ENCODE results near the gene VPS54. TPM values are rescaled to one million over a fixed set of nuclear protein-coding genes. Genes with fewer than 3 reads are reported as not detected.
A peak's percentile ranks its signal among the peaks of the same experiment; 100 is the strongest.

The VPS54 gene
- total RNA-seq, 1 experiment from 2014 or later: 12.4 TPM

DNA sequence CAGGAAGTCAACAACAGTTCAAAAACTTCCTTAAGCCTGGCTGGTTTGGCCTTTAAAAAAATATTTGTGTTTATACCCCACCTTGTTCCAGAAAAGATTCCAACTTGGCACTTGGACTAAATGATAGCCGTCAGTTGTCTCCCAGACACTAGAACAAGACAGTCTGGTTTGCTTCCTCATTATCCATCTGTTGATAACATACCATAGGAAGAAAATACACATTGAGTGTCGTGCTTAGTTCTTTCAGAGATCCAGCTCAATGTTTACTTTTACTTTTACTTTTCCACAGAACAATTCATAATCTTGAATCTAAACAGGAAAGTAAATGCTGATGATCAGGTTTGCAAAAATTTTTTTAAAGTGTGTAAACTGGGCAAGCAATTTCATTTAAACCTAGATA is 2.4 kb upstream of the VPS54 start:
- intact Hi-C loops (cut with micrococcal nuclease): no loop called here
- DNase-seq (ENCODE audit: low read depth, low spot score) (no peak), ATAC-seq (no peak)
- RAD21 ChIA-PET (ENCODE audit: low non-redundant PET in 1 of 2, low total read pairs in 2 of 2, uncharacterized antibody in 2 of 2, unreplicated experiment in 2 of 2): no interaction called here
- Histone ChIP-seq H3K4me3 (replicated peaks in 1 of 2; ENCODE audit: low read depth in 1 of 2, low read length in 2 of 2) (no peak overlapping the region), H3K9me3 (ENCODE audit: control insufficient read depth in 1 of 2, insufficient read depth in 1 of 2, low read depth in 1 of 2, low read length in 2 of 2) (no peaks in the 10 kb centered on the region), H2AFZ (ENCODE audit: low read depth, low read length, poor library complexity, severe bottlenecking) (peak overlapping the region; percentile 87), H3K27ac (ENCODE audit: low read depth, low read length) (no peak overlapping the region), H3K4me2 (ENCODE audit: low read length) (no peak overlapping the region), H3K36me3 (ENCODE audit: control insufficient read depth in 1 of 2, insufficient read depth in 2 of 2, low read length in 2 of 2) (no peaks in the 10 kb centered on the region), H3K79me2 (ENCODE audit: insufficient read depth, low read length) (peaks cover 22% of the 10 kb centered on the region), H3K9me2 (ENCODE audit: insufficient read depth) (no peaks in the 10 kb centered on the region), H3K27me3 (ENCODE audit: insufficient read depth, low read length) (no peaks in the 10 kb centered on the region), H4K20me1 (ENCODE audit: insufficient read depth) (no peaks in the 10 kb centered on the region), H3K9ac (ENCODE audit: low read length) (no peak overlapping the region), H3K4me1 (ENCODE audit: control insufficient read depth in 1 of 2, insufficient read depth in 2 of 2, low read length in 2 of 2) (peaks cover 3 to 29% of the 10 kb centered on the region in 2 experiments; a peak in 2 of 4 replicates)
- no TSS peak for BruUV-seq (replicated peaks)
- CTCF ChIA-PET: interaction anchor here (1.5 kb wide), 1 partner anchor 28 kb away, joined by 4 read pairs; no protein-coding TSS in a partner anchor
- POLR2A ChIA-PET: no interaction called here
- TF ChIP-seq ELF1 (IDR thresholded peaks at IDR 0.05; ENCODE audit: borderline replicate concordance, low read depth) (no peak), EZH2phosphoT487 (IDR thresholded peaks at IDR 0.05; ENCODE audit: borderline replicate concordance) (no peak), CEBPB (IDR thresholded peaks at IDR 0.05; ENCODE audit: low read depth) (no peak)
- TF ChIP-seq, protein P1, sequence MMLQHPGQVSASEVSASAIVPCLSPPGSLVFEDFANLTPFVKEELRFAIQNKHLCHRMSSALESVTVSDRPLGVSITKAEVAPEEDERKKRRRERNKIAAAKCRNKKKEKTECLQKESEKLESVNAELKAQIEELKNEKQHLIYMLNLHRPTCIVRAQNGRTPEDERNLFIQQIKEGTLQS (IDR thresholded peaks at IDR 0.05): no peak

DNA sequence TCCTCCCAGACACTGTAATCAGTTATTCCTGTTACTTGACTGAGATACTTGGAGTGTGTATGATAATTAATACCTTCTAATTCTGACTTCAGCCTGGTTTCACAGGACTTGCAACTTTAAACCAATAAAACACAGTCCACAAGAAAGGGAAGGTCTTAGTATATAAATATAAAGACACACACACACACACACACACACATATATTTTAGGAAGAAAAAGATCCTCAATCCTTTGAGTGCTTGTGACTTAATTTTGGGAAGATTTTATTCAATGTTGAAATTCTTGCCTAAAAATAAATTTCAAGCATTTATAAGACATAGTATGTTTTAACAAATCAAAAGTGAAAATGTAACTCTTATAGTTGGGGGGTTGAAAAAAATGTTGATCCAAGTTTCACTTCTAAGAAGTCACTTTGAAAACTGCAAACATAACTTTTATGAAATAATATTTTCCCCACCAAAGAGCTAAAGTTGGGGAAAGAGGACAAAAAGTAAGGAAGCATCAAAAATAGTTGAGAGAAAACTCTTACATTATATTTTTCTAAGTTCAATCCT is 824 bp upstream of the VPS54 start:
- Histone ChIP-seq H3K4me1 (ENCODE audit: control insufficient read depth in 1 of 2, insufficient read depth in 2 of 2, low read length in 2 of 2) (peaks cover 3 to 36% of the 10 kb centered on the region in 2 experiments; a peak in 3 of 4 replicates), H3K27ac (ENCODE audit: low read depth, low read length) (peak overlapping the region; percentile 89), H2AFZ (ENCODE audit: low read depth, low read length, poor library complexity, severe bottlenecking) (peak overlapping the region; percentile 99), H3K27me3 (ENCODE audit: insufficient read depth, low read length) (no peaks in the 10 kb centered on the region), H3K4me3 (replicated peaks in 1 of 2; ENCODE audit: low read depth in 1 of 2, low read length in 2 of 2) (peak overlapping the region in 1 of 2 experiments; percentile 68; a peak in 3 of 4 replicates), H3K36me3 (ENCODE audit: control insufficient read depth in 1 of 2, insufficient read depth in 2 of 2, low read length in 2 of 2) (no peaks in the 10 kb centered on the region), H3K9me3 (ENCODE audit: control insufficient read depth in 1 of 2, insufficient read depth in 1 of 2, low read depth in 1 of 2, low read length in 2 of 2) (no peaks in the 10 kb centered on the region), H3K4me2 (ENCODE audit: low read length) (peak overlapping the region; percentile 90), H3K9me2 (ENCODE audit: insufficient read depth) (no peaks in the 10 kb centered on the region), H4K20me1 (ENCODE audit: insufficient read depth) (no peaks in the 10 kb centered on the region), H3K9ac (ENCODE audit: low read length) (peak overlapping the region; percentile 62), H3K79me2 (ENCODE audit: insufficient read depth, low read length) (peaks cover 36% of the 10 kb centered on the region)
- no peak for ATAC-seq
- ChIA-PET POLR2A (interaction anchor here (0.7 kb wide), 1 partner anchor 216 kb away, joined by 3 read pairs; no protein-coding TSS in a partner anchor), RAD21 (ENCODE audit: low non-redundant PET in 1 of 2, low total read pairs in 2 of 2, uncharacterized antibody in 2 of 2, unreplicated experiment in 2 of 2) (no interaction called here), CTCF (no interaction called here)
- no peak for DNase-seq (ENCODE audit: low read depth, low spot score)
- no TSS peak for BruUV-seq (replicated peaks)
- TF ChIP-seq JUND (IDR thresholded peaks at IDR 0.05) (no peak), EZH2 (IDR thresholded peaks at IDR 0.05) (no peak), FOSL1 (IDR thresholded peaks at IDR 0.05; ENCODE audit: low read depth) (no peak)
- intact Hi-C loops (cut with micrococcal nuclease): no loop called here
